Endometrium (tissue), 2 donors: ENCODE measurements around the gene NSF.
"Not testable (repeated sequence)": the region's sequence is repeated elsewhere in the genome, so short reads cannot be mapped to it uniquely, and the experiment has no call there.

Experiments
- FAIRE-seq: peaks from 2 replicates; lab custom pipeline; 2012; peaks lifted over from hg19 to GRCh38; lab: Jason Lieb, UNC
- donor health status: control.
- donor health status: control.

Gene NSF

DNA sequence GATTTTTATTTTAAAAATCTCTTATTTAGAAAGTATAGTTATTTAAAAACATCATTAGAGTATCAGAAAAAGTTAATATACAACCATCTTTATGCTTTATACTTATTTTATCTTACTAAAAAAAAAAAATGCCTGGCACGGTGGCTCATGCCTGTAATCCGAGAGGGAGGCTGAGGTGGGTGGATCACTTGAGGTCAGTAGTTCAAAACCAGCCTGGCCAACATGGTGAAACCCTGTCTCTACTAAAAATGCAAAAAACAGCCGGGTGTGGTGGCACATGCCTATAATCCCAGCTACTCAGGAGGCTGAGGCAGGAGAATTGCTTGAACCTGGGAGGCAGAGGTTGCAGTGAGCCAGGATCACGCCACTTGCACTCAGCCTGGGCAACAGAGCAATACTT lies 167.1 kb downstream of the NSF start:
- FAIRE-seq: not testable (repeated sequence)

- no peak for FAIRE-seq
These were observed 168.1 kb downstream of the NSF start for GRCh38 chr17:46758614-46759013.

GRCh38 chr17:46759141-46759540 lies 168.7 kb downstream of the NSF start:
- FAIRE-seq: no peak

- FAIRE-seq: no peak
These were observed 172.9 kb downstream of the NSF start for GRCh38 chr17:46763416-46763815.

DNA sequence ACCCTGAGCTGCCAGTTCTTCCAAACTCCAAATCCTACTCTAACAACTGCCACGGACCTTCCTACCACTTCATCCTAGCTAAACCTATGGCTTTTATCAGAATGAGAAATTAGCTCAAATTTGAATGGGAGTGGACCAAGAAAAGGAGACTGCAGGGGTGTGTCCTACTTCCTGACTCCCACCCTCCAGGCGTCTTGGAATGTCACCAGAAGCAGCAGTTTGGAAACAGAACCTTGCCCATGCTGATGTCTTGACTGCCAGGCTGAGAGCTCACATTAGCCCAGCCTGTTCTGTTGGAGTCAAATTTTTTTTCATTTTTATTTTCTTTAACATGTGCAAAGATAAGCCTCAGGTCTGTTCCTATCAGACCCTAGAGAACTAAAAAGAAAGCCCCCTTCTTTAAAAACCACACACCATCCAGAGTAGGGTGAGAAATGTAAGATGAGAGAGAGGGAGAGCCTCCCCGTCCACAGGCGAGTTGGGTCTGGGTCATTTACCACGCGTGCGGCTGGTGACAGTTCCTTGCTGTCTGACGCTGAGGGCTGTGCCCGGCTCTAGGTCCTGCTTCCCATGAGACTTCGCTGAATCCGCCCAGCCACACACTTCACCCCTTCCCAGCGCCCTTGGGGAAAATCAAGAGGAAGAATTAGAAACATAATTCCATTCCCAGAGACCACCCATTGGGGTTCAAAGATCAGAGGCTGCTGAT lies 173.7 kb downstream of the NSF start:
- FAIRE-seq: no peak

DNA sequence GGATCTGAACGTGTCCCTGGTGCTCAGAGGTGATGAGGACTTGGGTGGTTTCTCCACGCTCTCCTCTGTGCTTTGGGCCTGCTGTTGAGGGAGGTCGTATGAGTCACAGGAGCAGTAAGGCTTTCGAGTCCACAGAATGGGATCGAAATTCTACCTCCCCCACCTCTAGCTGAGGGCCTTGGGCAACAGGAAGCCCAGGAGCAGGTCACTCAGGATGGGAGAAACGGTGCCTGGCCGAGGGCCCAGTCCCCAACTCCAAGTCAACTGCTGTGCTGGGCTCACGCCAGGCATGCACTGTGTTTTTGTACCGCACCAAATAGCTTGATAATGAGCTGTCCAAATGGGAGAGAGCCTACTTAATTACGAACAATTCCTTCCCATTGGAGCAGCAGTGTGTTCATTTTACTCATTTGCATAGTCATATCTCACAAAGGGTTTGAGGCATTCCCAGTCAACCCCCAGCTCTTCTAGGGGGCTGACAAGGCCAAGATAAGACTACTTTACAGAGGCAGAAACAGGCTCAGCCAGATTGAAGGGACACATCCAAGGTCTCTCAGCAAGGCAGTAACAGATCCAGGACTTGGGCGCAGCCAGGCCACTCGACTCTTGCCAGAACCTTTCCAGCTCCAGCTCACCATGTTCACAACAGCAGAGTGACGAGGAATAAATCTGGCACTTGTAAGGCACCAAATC lies 174.4 kb downstream of the NSF start:
- FAIRE-seq: no peak

DNA sequence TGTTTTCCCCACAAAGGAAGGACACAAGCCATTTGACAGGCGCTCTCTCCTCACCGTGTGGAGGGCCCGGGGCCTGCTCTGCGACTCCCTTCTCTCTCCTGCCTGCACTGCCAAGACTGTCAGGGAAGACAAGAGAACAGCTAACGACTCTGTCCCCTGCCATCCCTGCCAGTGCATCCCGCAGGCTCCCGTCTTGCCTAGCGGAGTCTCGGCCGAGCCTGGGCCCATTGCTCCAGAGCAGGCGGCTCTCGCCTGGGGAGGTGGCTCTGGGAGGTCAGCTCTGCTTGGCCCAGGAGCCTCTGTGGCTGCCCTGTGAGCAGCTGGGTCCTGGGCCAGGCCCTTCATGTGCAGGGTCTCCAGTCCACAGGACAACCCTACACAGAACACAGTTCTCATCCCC lies 175.0 kb downstream of the NSF start:
- FAIRE-seq: no peak

GRCh38 chr17:46766493-46767491 lies 176.3 kb downstream of the NSF start:
- no peak for FAIRE-seq

DNA sequence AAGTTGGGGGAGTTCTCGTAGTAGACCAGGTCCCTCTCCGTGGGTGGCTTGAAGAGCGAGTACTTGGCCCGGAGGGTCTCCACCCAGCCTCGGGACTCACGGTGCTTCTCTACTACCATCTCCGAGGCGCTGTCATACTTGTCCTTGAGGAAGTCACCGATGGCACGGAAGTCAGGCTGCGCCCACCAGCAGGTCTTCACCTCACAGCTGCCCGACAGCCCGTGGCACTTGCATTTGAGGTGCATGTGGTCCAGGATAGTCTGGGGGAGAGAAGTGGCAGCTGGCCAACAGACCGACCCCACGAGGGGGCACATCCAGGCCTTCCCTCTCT lies 178.0 kb downstream of the NSF start:
- FAIRE-seq: no peak

GRCh38 chr17:46768896-46769295 lies 178.4 kb downstream of the NSF start:
- not testable (repeated sequence) for FAIRE-seq

DNA sequence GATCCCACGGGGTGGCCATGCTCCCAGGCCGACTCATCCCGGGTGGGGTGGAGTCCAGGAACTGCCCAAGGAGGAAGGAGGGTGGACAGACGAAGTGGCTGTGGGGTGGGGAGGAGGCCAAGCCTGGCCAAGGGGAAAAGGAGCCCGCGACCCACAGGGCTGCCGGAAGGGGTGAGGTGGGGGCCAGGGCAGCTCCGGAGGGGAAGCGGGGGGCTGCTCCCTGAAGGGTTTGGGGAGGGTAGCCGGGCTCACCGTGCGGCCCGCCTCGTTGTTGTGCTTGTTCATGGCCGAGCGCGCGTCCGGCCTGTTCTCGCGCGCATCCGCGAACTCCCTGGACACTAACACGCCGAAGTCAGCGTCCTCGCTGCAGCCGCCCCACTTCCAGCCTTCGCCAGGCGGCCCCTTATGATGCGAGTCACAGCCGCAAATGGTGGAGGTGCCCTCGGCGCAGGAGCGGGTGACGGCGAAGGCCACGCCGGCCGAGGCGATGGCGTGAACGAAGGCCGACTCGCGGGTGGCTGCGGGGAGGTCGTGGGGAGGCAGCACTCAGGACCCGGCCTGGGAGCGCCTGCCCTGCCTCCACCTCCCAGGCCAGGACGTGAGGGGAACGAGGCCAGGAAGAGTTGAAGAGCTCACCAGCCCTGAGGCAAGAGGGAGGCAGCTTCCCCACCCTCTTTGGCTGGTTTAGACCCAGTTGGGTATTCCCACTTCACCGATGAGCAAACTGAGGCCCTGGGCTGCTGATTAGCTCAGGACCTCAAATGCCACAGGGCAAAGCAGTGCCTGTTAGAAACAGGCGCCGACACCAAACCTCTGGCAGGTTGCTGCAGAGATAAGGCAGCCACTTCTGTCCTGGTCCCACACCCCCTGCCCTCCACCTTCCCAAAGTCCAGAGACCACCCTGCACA lies 179.3 kb downstream of the NSF start:
- FAIRE-seq: no peak

GRCh38 chr17:46770439-46770817 lies 180.0 kb downstream of the NSF start:
- FAIRE-seq: no peak

DNA sequence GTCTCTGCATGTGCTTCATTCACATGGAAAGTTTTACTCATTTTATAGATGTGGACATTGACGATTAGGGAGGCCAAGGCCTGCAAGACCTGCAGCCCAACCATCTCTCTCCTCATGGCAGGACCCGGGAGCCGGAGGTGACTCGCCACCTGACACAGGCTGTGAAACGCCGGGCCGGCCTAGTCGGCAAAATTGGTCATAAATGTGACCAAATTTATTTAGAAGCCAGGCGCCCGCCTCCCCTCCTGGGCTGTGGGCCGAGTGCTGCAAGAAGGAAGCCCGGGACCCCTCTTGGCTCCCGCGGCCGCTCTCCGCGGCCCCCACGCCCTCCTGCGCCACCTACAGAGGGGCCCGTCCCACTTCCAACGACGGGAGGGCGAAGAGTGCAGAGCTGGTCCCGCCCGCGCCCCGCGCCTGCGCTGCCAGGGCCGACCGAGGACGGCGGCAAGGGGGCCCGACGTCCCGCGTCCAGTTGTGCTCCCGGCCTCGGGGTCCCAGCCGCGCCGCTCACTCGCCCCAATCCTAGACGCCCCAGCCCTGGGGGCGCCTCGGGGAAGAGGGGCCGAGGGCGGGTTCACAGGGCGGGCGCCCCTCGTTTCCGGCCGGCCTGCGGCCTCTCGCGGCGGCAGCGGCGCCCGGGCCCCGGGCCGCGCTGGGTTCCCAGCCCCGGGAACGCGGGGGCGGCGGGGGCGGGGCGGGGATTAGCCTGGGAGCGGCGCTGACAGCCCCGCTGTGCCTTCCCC lies 180.5 kb downstream of the NSF start:
- FAIRE-seq: no peak

DNA sequence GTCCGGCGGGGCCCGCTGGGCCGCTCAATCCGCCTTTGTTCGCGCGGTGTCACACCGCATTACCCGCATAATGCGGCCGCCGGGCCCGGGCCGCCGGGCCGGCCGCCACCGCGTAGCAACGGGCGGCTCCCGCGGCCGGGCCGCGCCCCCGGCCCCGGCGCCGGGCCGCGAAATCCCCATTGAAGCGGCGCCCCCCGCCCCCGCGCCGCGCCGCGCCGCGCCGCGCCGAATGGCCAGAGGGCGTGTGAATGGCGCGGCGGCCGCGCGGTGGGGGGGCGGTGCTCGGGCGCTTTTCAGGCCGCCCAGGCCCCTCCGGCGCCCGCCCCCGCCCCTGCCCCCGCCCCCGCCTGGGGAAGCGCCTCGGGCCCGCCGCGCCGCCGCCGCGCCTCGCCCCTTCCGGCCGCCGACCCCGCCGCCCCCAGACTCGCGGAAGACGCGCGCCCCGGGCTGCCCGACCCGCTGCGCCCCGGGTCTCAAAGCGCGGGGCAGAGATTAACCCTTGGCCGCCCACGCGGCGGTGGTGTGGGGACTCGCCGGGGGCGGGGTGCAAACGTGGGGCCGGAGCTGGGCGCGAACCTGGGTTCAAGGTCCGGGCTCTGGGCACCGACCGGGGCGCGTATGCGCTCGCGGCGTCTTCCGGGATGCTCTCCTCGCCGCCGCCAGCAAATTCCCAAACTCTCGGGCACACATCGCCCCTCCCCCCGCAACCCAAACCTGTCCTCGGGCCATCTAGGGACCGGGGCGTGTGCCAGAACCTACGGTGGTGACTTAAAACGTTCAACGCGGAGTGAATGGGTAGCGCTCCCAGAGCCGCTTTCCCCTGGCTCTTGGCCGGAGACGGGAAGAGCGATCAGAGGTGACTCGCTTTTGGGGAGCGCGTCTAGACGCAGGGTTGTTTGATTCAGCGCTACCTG lies 181.3 kb downstream of the NSF start:
- no peak for FAIRE-seq

- FAIRE-seq: no peak
These were observed 182.2 kb downstream of the NSF start for GRCh38 chr17:46772475-46773220.

- no peak for FAIRE-seq
These were observed 182.7 kb downstream of the NSF start for GRCh38 chr17:46773221-46773605.

DNA sequence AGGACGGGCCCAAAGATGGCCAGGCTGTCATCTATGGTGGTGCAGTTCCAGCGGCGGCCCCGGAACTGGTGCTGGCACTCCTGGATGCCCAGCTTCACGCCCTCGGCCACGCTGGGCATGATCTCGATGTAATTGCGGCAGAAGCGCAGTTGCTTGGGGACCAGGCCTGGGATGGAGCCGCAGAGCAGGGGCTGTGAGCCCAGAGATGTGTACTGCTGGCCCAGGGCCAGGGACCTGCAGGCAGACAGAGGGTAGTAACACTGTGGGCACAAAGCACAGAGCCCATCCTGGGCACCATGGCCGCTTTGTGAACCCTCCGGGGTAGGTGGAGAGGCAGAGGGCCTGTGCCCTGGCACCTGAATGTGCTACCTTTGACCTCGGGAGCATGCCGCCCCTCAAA lies 183.2 kb downstream of the NSF start:
- FAIRE-seq: no peak

DNA sequence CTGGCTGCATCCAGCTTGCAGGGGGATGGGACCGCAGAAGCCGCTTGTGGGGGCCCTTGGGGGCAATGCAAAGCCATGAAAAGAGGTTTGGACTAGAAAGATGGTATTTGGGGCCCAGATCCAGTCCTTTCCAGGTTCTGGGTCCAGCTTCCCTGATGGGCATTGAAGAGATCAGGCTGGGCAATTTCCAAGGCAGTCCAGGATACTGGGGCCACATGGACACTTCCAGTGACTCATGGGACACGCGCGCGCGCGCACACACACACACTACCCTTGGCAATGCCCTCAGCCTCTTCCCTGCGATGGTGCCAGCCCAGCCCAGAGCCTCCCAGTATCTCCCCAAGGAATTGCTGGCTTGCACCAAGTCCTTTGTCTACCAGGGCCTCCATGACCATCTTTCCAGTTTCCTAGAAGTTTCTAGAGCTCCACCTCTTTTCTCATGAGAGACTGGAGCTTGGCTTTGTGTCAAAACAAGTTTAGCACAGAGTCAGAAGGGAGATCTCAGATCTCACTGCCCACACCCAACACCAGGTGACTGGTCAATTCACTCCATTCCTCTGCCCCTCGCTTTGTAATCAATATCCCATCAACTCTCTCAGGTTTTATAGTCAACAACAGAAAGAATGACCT lies 183.8 kb downstream of the NSF start:
- FAIRE-seq: no peak
